HepG2 (cell line): Measurements from ENCODE around the gene ME2. TPM values are rescaled to one million over a fixed set of nuclear protein-coding genes. Genes with fewer than 3 reads are reported as not detected.

ENCODE experiments used
- ATF1 ChIP-seq: IDR thresholded peaks from 2 replicates; pipeline ENCODE4 v1.6.1; 2016; ENCODE audit warnings: mild to moderate bottlenecking, control low read depth
- ETV6 ChIP-seq: sonication (generic); formaldehyde crosslinking; conservative IDR thresholded peaks from 2 replicates; pipeline ENCODE4 v1.4.0; 2020; ENCODE audit warnings: missing genetic modification reagents
- MAFG ChIP-seq: sonication (generic); formaldehyde crosslinking; IDR thresholded peaks from 2 replicates; pipeline ENCODE4 v1.5.1; 2020; ENCODE audit warnings: mild to moderate bottlenecking, missing genetic modification reagents
- NFE2L2 ChIP-seq: fragments of 150-350 bp; IDR thresholded peaks from 2 replicates; pipeline ENCODE4 v1.6.1; 2014; ENCODE audit warnings: low read length
- PRMT3 ChIP-seq: sonication (generic); formaldehyde crosslinking; IDR thresholded peaks from 2 replicates; pipeline ENCODE4 v1.8.1; 2022; ENCODE audit warnings: low read depth, mild to moderate bottlenecking, moderate library complexity, missing genetic modification reagents, borderline replicate concordance
- SIX1 ChIP-seq: sonication (generic); formaldehyde crosslinking; IDR thresholded peaks from 2 replicates; pipeline ENCODE4 v1.4.0; 2020; ENCODE audit warnings: missing genetic modification reagents, borderline replicate concordance
- SRSF4 ChIP-seq: fragments of 200-400 bp; formaldehyde crosslinking; IDR thresholded peaks from one replicate; pipeline ENCODE4 v1.6.1; 2018; ENCODE audit warnings: mild to moderate bottlenecking, low read depth, low read length, moderate library complexity; ENCODE audit not compliant: poor library complexity, severe bottlenecking
- ZBTB14 ChIP-seq: sonication (generic); formaldehyde crosslinking; IDR thresholded peaks from 2 replicates; pipeline ENCODE4 v1.4.0; 2020; ENCODE audit warnings: missing genetic modification reagents
- ZFAT ChIP-seq: sonication (generic); formaldehyde crosslinking; conservative IDR thresholded peaks from 2 replicates; pipeline ENCODE4 v1.8.1; 2023; ENCODE audit warnings: missing genetic modification reagents, inconsistent platforms
- ZKSCAN8 ChIP-seq: IDR thresholded peaks from 2 replicates; pipeline ENCODE4 v1.6.1; 2016; ENCODE audit warnings: borderline replicate concordance, missing genetic modification reagents, missing compliant biosample characterization
- ZNF407 ChIP-seq: sonication (generic); formaldehyde crosslinking; IDR thresholded peaks from one replicate; pipeline ENCODE4 v1.5.1; 2020; ENCODE audit warnings: mild to moderate bottlenecking, missing genetic modification reagents; ENCODE audit errors: not compliant biosample characterization
- ZNF503 ChIP-seq: sonication (generic); formaldehyde crosslinking; IDR thresholded peaks from 2 replicates; pipeline ENCODE4 v1.4.0; 2020; ENCODE audit warnings: missing genetic modification reagents
- ZNF672 ChIP-seq: sonication (generic); formaldehyde crosslinking; IDR thresholded peaks from 2 replicates; pipeline ENCODE4 v1.8.1; 2022; ENCODE audit warnings: missing genetic modification reagents
- ZNF746 ChIP-seq: sonication (generic); formaldehyde crosslinking; IDR thresholded peaks from 2 replicates; pipeline ENCODE4 v1.8.0; 2022; ENCODE audit warnings: mild to moderate bottlenecking, missing genetic modification reagents
- ZNF800 ChIP-seq: sonication (generic); formaldehyde crosslinking; IDR thresholded peaks from 2 replicates; pipeline ENCODE4 v1.4.0; 2020; ENCODE audit warnings: missing genetic modification reagents
- polyA plus RNA-seq, 8 experiments: library from polyadenylated mRNA; depleted of rRNA in 3 of 8; stranded (reverse) in 7 of 8; unstranded in 1 of 8; fragments of >200 nt; fragmentation: Illumina TruSeq in 4 of 8; extraction: Trizol in 4 of 8; gene quantifications; 2 replicates each; pipeline versions ENCODE4 v1.2.1 to v1.2.3, GENCODE V29; 2011 to 2016; ENCODE audit warnings: low read depth in 4 of 8, missing spikeins in 1 of 8, mixed read lengths in 1 of 8; ENCODE audit not compliant: insufficient read depth in 1 of 8
- total RNA-seq, 5 experiments: library from RNA; depleted of rRNA; stranded (reverse); fragments of >200 nt; fragmentation: Illumina TruSeq; extraction: Trizol; gene quantifications; 2 replicates each; pipeline ENCODE4 v1.2.3, GENCODE V29; 2016; ENCODE audit warnings: low read depth in 1 of 5

ME2 gene
- total and polyA plus RNA-seq, 2 of the 13 experiments (the other 11 are each of a cell fraction or from before 2014, with no cell fraction given): 17.3 to 20.6 TPM

GRCh38 chr18:50967714-50968661, 89.1 kb downstream of the ME2 start, which contains the start of gene ELAC1 (continued):
- TF ChIP-seq ZBTB14 (CRISPR knock-in tag): peak; percentile 76
- TF ChIP-seq PRMT3 (CRISPR knock-in tag): no peak
- no peak for TF ChIP-seq ATF1 (CRISPR knock-in tag)
- TF ChIP-seq ZNF746 (CRISPR knock-in tag): peak; percentile 29; the same call in 1 of the 2 replicates
- no peak for TF ChIP-seq SRSF4
- TF ChIP-seq ZNF407 (CRISPR knock-in tag): no peak
- peak; percentile 49; the same call in 1 of the 2 replicates for TF ChIP-seq ZNF503 (CRISPR knock-in tag)
- no peak for TF ChIP-seq ZNF672 (CRISPR knock-in tag)
- TF ChIP-seq ETV6 (CRISPR knock-in tag): no peak
- no peak for TF ChIP-seq ZKSCAN8 (CRISPR knock-in tag)
- TF ChIP-seq NFE2L2: no peak
- no peak for TF ChIP-seq MAFG (CRISPR knock-in tag)
- TF ChIP-seq ZNF800 (CRISPR knock-in tag): peak; percentile 82; the same call in 1 of the 2 replicates
- no peak for TF ChIP-seq SIX1 (CRISPR knock-in tag)
- no peak for TF ChIP-seq ZFAT
